ENCODE results near the gene ELOVL4. TPM values are rescaled to one million over a fixed set of nuclear protein-coding genes. Genes with fewer than 3 reads are reported as not detected.

Gene ELOVL4
- total and polyA plus RNA-seq, 9 donors = 1.8 to 4.2 (median 2.3) TPM

GRCh38 chr6:79874531-79875134 lies 72.7 kb downstream of the ELOVL4 start:
- no peak overlapping the region for H3K27ac ChIP-seq (ENCODE audit: low read length)
- H3K4me1 ChIP-seq (ENCODE audit: control insufficient read depth, insufficient read depth, low read length) = peaks cover under 1% of the 10 kb centered on the region
- no peak for DNase-seq
- no peaks in the 10 kb centered on the region for H3K9me3 ChIP-seq (replicated peaks; ENCODE audit: control insufficient read depth, low read depth, low read length)
- no peaks in the 10 kb centered on the region for H3K27me3 ChIP-seq (ENCODE audit: control insufficient read depth, insufficient read depth, low read length)
- no peaks in the 10 kb centered on the region for H3K36me3 ChIP-seq (ENCODE audit: control insufficient read depth, insufficient read depth, low read length)
- 60% methylated on average over 1 of the region's 5 CpGs for WGBS (ENCODE audit: insufficient coverage)
- H3K4me3 ChIP-seq (ENCODE audit: low read length) = no peak overlapping the region

GRCh38 chr6:79872986-79873385 lies 74.4 kb downstream of the ELOVL4 start:
- Histone ChIP-seq H3K27ac (ENCODE audit: low read length) (no peak overlapping the region), H3K4me1 (ENCODE audit: control insufficient read depth, insufficient read depth, low read length) (peaks cover 4% of the 10 kb centered on the region), H3K27me3 (ENCODE audit: control insufficient read depth, insufficient read depth, low read length) (no peaks in the 10 kb centered on the region), H3K36me3 (ENCODE audit: control insufficient read depth, insufficient read depth, low read length) (no peaks in the 10 kb centered on the region), H3K4me3 (ENCODE audit: low read length) (no peak overlapping the region), H3K9me3 (replicated peaks; ENCODE audit: control insufficient read depth, low read depth, low read length) (no peaks in the 10 kb centered on the region)
- no peak for DNase-seq
- 67% methylated on average over 1 of the region's 2 CpGs for WGBS (ENCODE audit: insufficient coverage)

GRCh38 chr6:79872303-79872702 lies 75.0 kb downstream of the ELOVL4 start:
- no peak for DNase-seq
- no peaks in the 10 kb centered on the region for H3K27me3 ChIP-seq (ENCODE audit: control insufficient read depth, insufficient read depth, low read length)
- no peaks in the 10 kb centered on the region for H3K9me3 ChIP-seq (replicated peaks; ENCODE audit: control insufficient read depth, low read depth, low read length)
- H3K4me1 ChIP-seq (ENCODE audit: control insufficient read depth, insufficient read depth, low read length) = peaks cover 4% of the 10 kb centered on the region
- no CpG with 5 or more reads among the region's 2 CpGs for WGBS (ENCODE audit: insufficient coverage)
- no peaks in the 10 kb centered on the region for H3K36me3 ChIP-seq (ENCODE audit: control insufficient read depth, insufficient read depth, low read length)
- H3K27ac ChIP-seq (ENCODE audit: low read length) = no peak overlapping the region
- H3K4me3 ChIP-seq (ENCODE audit: low read length) = no peak overlapping the region

DNA sequence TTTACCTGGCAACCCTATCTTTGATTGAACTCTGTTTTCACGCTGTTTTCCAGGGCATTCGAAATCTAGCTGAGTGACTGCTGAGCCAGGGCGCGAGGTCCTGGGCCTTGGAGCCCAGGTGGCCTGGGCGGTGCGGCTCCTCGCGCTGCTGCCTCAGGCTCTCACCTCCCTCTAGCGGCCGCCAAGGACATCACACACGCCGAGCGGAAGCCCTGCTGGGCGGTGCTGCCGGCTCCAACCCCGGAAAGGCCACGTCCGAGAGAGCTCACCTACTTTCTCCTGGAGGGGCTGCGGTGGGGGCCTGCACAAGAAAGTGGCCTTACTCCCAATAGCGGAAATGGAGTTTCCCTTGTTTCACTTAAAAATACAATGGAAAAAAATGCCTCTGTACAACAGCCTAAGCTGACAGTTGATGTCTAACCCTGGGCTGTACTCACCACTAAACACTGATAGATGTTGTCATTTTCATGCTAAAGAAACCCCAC lies 77.7 kb downstream of the ELOVL4 start:
- H3K4me3 ChIP-seq (ENCODE audit: low read length) = no peak overlapping the region
- H3K27me3 ChIP-seq (ENCODE audit: control insufficient read depth, insufficient read depth, low read length) = no peaks in the 10 kb centered on the region
- no peaks in the 10 kb centered on the region for H3K9me3 ChIP-seq (replicated peaks; ENCODE audit: control insufficient read depth, low read depth, low read length)
- peak; percentile 75 for DNase-seq
- no peak overlapping the region for H3K27ac ChIP-seq (ENCODE audit: low read length)
- no peaks in the 10 kb centered on the region for H3K36me3 ChIP-seq (ENCODE audit: control insufficient read depth, insufficient read depth, low read length)
- peaks cover 4% of the 10 kb centered on the region for H3K4me1 ChIP-seq (ENCODE audit: control insufficient read depth, insufficient read depth, low read length)
- 3% methylated on average over 19 of the region's 20 CpGs for WGBS (ENCODE audit: insufficient coverage)

DNA sequence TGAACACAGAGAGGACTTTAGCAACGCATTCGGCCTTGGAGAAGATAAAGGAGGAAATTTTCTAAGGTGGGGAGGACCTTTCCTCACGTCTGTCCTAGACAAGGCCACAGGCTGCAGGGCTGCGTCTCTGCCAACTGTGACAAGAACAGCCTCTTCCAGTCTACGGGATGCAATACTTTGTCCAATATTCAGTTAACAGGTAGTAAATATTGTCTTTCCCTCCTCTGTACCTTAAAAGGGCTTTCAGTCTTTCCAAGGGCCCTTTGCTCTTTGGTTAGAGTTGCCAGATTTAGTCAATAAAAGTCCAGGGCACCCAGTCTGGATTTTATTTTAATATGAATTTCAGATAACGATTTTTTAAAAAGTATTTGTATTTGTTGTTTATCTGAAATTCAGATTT lies 78.2 kb downstream of the ELOVL4 start:
- H3K9me3 ChIP-seq (replicated peaks; ENCODE audit: control insufficient read depth, low read depth, low read length) = no peaks in the 10 kb centered on the region
- WGBS (ENCODE audit: insufficient coverage) = 86% methylated on average over 1 of the region's 6 CpGs
- H3K4me1 ChIP-seq (ENCODE audit: control insufficient read depth, insufficient read depth, low read length) = peaks cover 4% of the 10 kb centered on the region

GRCh38 chr6:79868098-79868722 lies 79.1 kb downstream of the ELOVL4 start:
- H3K27ac ChIP-seq (ENCODE audit: low read length) = no peak overlapping the region
- DNase-seq = peak; percentile 86
- no peaks in the 10 kb centered on the region for H3K9me3 ChIP-seq (replicated peaks; ENCODE audit: control insufficient read depth, low read depth, low read length)
- no peaks in the 10 kb centered on the region for H3K27me3 ChIP-seq (ENCODE audit: control insufficient read depth, insufficient read depth, low read length)
- no CpG with 5 or more reads among the region's 12 CpGs for WGBS (ENCODE audit: insufficient coverage)
- no peaks in the 10 kb centered on the region for H3K36me3 ChIP-seq (ENCODE audit: control insufficient read depth, insufficient read depth, low read length)
- H3K4me1 ChIP-seq (ENCODE audit: control insufficient read depth, insufficient read depth, low read length) = peaks cover 4% of the 10 kb centered on the region
- H3K4me3 ChIP-seq (ENCODE audit: low read length) = peak overlapping the region; percentile 16

More for the DNA sequence above, 78.2 kb downstream of the ELOVL4 start:
- Histone ChIP-seq H3K36me3 (ENCODE audit: control insufficient read depth, insufficient read depth, low read length) (no peaks in the 10 kb centered on the region), H3K27me3 (ENCODE audit: control insufficient read depth, insufficient read depth, low read length) (no peaks in the 10 kb centered on the region), H3K4me3 (ENCODE audit: low read length) (no peak overlapping the region), H3K27ac (ENCODE audit: low read length) (no peak overlapping the region)
- no peak for DNase-seq

Other genes with a start within 250 kb of the ELOVL4 start
- 9.4 TPM for gene TTK, start 57.1 kb upstream of the ELOVL4 start, total RNA-seq
- 10 to 100 TPM in 5 of 8 donors, 1 to 10 TPM in 3; 7.0 to 12.5 (median 10.2) TPM for gene TTK, start 57.1 kb upstream of the ELOVL4 start, polyA plus RNA-seq (ENCODE audit: insufficient read depth in 1 of 8, insufficient read length in 8 of 8, low replicate concordance in 1 of 8)
- gene BCKDHB, start 159.1 kb upstream of the ELOVL4 start, total RNA-seq = 24.0 TPM
- gene BCKDHB, start 159.1 kb upstream of the ELOVL4 start, polyA plus RNA-seq (ENCODE audit: insufficient read depth in 1 of 8, insufficient read length in 8 of 8, low replicate concordance in 1 of 8) = 10 to 100 TPM; 11.7 to 26.4 (median 20.7) TPM